Osteoblast (primary cell): ENCODE results near the gene TNFRSF25. TPM values are rescaled to one million over a fixed set of nuclear protein-coding genes. Genes with fewer than 3 reads are reported as not detected.
A peak's percentile ranks its signal among the peaks of the same experiment; 100 is the strongest.

ENCODE experiments used
- DNase-seq: peaks from one replicate; pipeline ENCODE4 v3.0.0; 2011; ENCODE audit warnings: low spot score, mixed read lengths; ENCODE audit not compliant: insufficient read length; ENCODE audit errors: missing footprints
- H2AFZ ChIP-seq: 2 replicates; pipeline ENCODE4 v1.6.0; 2011; ENCODE audit warnings: mild to moderate bottlenecking, low read length
- H3K27ac ChIP-seq: 2 replicates; pipeline ENCODE4 v1.5.1; 2011; ENCODE audit warnings: mild to moderate bottlenecking, low read depth, low read length, moderate library complexity
- H3K27me3 ChIP-seq: 2 replicates; pipeline ENCODE4 v1.6.0; 2012; ENCODE audit warnings: mild to moderate bottlenecking, control low read depth, inconsistent platforms, low read length, moderate library complexity; ENCODE audit not compliant: insufficient read depth
- H3K36me3 ChIP-seq: 2 replicates; pipeline ENCODE4 v1.5.1; 2011; ENCODE audit warnings: mild to moderate bottlenecking, low read length, control low read depth, moderate library complexity; ENCODE audit not compliant: insufficient read depth
- H3K4me1 ChIP-seq: 2 replicates; pipeline ENCODE4 v1.5.1; 2011; ENCODE audit warnings: mild to moderate bottlenecking, low read length, control low read depth, moderate library complexity; ENCODE audit not compliant: insufficient read depth
- H3K4me2 ChIP-seq: 2 replicates; pipeline ENCODE4 v1.6.0; 2011; ENCODE audit warnings: mild to moderate bottlenecking, low read length; ENCODE audit not compliant: insufficient read depth
- H3K4me3 ChIP-seq: fragments of 200-600 bp; sonication (generic); 3 replicates; pipeline ENCODE4 v1.5.1; 2012; ENCODE audit warnings: mild to moderate bottlenecking, low read length, inconsistent platforms; ENCODE audit not compliant: insufficient read depth
- H3K79me2 ChIP-seq: 2 replicates; pipeline ENCODE4 v1.6.0; 2012; ENCODE audit warnings: mild to moderate bottlenecking, low read length, control low read depth, inconsistent platforms; ENCODE audit not compliant: insufficient read depth
- H3K9me3 ChIP-seq: 2 replicates; pipeline ENCODE4 v1.5.1; 2011; ENCODE audit warnings: low read depth, low read length, control low read depth
- H4K20me1 ChIP-seq: 2 replicates; pipeline ENCODE4 v1.6.0; 2012; ENCODE audit warnings: mild to moderate bottlenecking, low read length, control low read depth; ENCODE audit not compliant: insufficient read depth
- CTCF ChIP-seq: IDR thresholded peaks from 2 replicates; pipeline ENCODE4 v1.5.1; 2011; ENCODE audit warnings: mild to moderate bottlenecking, low read depth, low read length, moderate library complexity; ENCODE audit errors: extremely low read depth
- total RNA-seq: library from RNA; depleted of rRNA; stranded (reverse); fragments of >200 nt; gene quantifications from 2 replicates; pipeline ENCODE4 v1.2.3, GENCODE V29; 2012

The TNFRSF25 gene
- total RNA-seq, 1 donor: 3.3 TPM

GRCh38 chr1:6424619-6425593, 41.1 kb downstream of the TNFRSF25 start, which contains the start of gene ESPN:
Gene ESPN (plus strand): TSS chr1:6424776. CDS start chr1:6424956, 180 bp downstream.
- H3K36me3 ChIP-seq: no peaks in the 10 kb centered on the region
- H3K27ac ChIP-seq: no peak within 1 kb of the TSS
- H3K4me1 ChIP-seq: peaks cover 8% of the 10 kb centered on the region
- H3K4me3 ChIP-seq: no peak within 1 kb of the TSS
- peak; percentile 85 for DNase-seq
- no peak for TF ChIP-seq CTCF
- H2AFZ ChIP-seq: no peak within 1 kb of the TSS
- H3K4me2 ChIP-seq: no peak within 1 kb of the TSS
- no peaks in the 10 kb centered on the region for H3K9me3 ChIP-seq
- H3K79me2 ChIP-seq: no peaks in the 10 kb centered on the region
- H4K20me1 ChIP-seq: peaks cover 6% of the 10 kb centered on the region
- peaks cover 68% of the 10 kb centered on the region for H3K27me3 ChIP-seq

- H3K79me2 ChIP-seq: no peaks in the 10 kb centered on the region
- no peak overlapping the region for H3K27ac ChIP-seq
- peaks cover 75% of the 10 kb centered on the region for H3K27me3 ChIP-seq
- H2AFZ ChIP-seq: no peak overlapping the region
- TF ChIP-seq CTCF: no peak
- no peak overlapping the region for H3K4me3 ChIP-seq
- peaks cover 6% of the 10 kb centered on the region for H4K20me1 ChIP-seq
- no peaks in the 10 kb centered on the region for H3K36me3 ChIP-seq
- no peaks in the 10 kb centered on the region for H3K9me3 ChIP-seq
- peak; percentile 92 for DNase-seq
- H3K4me2 ChIP-seq: no peak overlapping the region
- peaks cover 8% of the 10 kb centered on the region for H3K4me1 ChIP-seq
Measured at GRCh38 chr1:6424000-6424565, 41.9 kb downstream of the TNFRSF25 start.

- Histone ChIP-seq H4K20me1 (peaks cover 6% of the 10 kb centered on the region), H3K36me3 (no peaks in the 10 kb centered on the region), H3K27ac (no peak overlapping the region), H2AFZ (no peak overlapping the region), H3K4me3 (no peak overlapping the region), H3K4me2 (peak overlapping the region; percentile 4), H3K79me2 (no peaks in the 10 kb centered on the region), H3K9me3 (no peaks in the 10 kb centered on the region), H3K4me1 (peaks cover 8% of the 10 kb centered on the region), H3K27me3 (peaks cover 80% of the 10 kb centered on the region)
- peak; percentile 39 for TF ChIP-seq CTCF
- peak; percentile 95 for DNase-seq
Measured at GRCh38 chr1:6423321-6423999, 42.5 kb downstream of the TNFRSF25 start.

- peak; percentile 83 for DNase-seq
- TF ChIP-seq CTCF: no peak
- H3K4me1 ChIP-seq: peaks cover 8% of the 10 kb centered on the region
- peaks cover 91% of the 10 kb centered on the region for H3K27me3 ChIP-seq
- no peaks in the 10 kb centered on the region for H3K9me3 ChIP-seq
- H3K4me2 ChIP-seq: no peak overlapping the region
- no peak overlapping the region for H3K27ac ChIP-seq
- H4K20me1 ChIP-seq: peaks cover 6% of the 10 kb centered on the region
- H3K79me2 ChIP-seq: no peaks in the 10 kb centered on the region
- H3K4me3 ChIP-seq: no peak overlapping the region
- no peak overlapping the region for H2AFZ ChIP-seq
- no peaks in the 10 kb centered on the region for H3K36me3 ChIP-seq
Measured at GRCh38 chr1:6421266-6421665, 44.7 kb downstream of the TNFRSF25 start.
